ENCODE measurements around the gene CYFIP2. TPM values are rescaled to one million over a fixed set of nuclear protein-coding genes. Genes with fewer than 3 reads are reported as not detected.
A peak's percentile ranks its signal among the peaks of the same experiment; 100 is the strongest.

The CYFIP2 gene
- total RNA-seq, 1 experiment from 2014 or later = 74.7 TPM

DNA sequence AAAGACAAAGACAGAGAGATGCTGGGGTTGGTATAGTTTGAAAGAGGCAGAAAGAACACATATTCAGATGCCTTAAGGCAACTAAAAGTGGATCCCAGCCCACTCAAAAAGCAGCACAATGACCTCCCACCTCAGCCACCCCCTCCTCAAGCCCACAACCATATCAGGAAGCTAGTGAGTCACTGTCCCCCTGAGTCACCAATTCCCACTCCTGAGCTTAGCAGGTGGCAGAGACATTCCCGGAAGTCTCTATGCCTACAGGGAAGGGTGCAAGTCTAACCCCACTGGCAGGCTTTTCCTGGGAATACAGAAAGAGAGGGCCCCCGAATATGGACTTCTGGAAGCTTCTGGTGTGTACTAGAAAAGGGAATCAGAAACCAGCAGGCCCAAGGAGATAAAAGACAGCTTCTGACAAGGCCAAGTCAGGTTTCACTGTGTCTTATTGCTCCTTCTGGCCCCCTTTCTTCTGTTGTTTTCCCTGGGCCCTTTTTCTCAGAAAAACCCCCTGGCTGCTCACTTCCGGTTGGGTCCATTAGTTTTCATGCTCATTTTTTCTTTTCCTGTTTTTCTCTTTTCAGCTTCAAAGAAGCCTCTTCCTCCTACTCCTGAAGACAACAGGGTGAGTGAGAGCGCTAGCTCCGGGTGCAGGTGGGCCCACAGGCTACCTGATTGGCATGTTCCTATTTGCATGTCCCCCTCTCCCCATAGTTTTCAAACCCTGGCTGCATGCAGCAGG is 48.5 kb upstream of the CYFIP2 start:
- no peaks in the 10 kb centered on the region for H3K27me3 ChIP-seq (ENCODE audit: insufficient read depth, low read length)
- no peak overlapping the region for H4K5ac ChIP-seq (ENCODE audit: insufficient read length, low read depth, low read length)
- no peak overlapping the region for H2AFZ ChIP-seq (ENCODE audit: low read length)
- no peaks in the 10 kb centered on the region for H4K20me1 ChIP-seq (ENCODE audit: control insufficient read depth, insufficient read depth, insufficient read length)
- no peak overlapping the region for H4K8ac ChIP-seq (replicated peaks; ENCODE audit: insufficient read length, low read depth, low read length)
- no peaks in the 10 kb centered on the region for H3K23me2 ChIP-seq (ENCODE audit: insufficient read length, low read depth, low read length, poor library complexity, severe bottlenecking)
- no peak overlapping the region for H2BK20ac ChIP-seq (ENCODE audit: low read depth, low read length, poor library complexity, severe bottlenecking)
- H3K18ac ChIP-seq (ENCODE audit: insufficient read length, low read depth, low read length) = no peak overlapping the region
- H2BK12ac ChIP-seq (ENCODE audit: insufficient read length, low read depth, low read length) = no peak overlapping the region
- no peak overlapping the region for H3T11ph ChIP-seq (ENCODE audit: low read length)
- no peak overlapping the region for H3K9ac ChIP-seq (ENCODE audit: extremely low read depth, insufficient read length, low read length)
- H2BK15ac ChIP-seq (ENCODE audit: low read depth, low read length) = no peak overlapping the region
- H3K79me1 ChIP-seq (ENCODE audit: insufficient read depth, low read depth, low read length, poor library complexity, severe bottlenecking) = no peaks in the 10 kb centered on the region
- no peak for DNase-seq
- Mint-ChIP-seq H3K27ac (peak overlapping the region in 1 of 3 experiments; percentile 1; a peak in 3 of 7 replicates), H3K4me3 (no peak overlapping the region), H3K27me3 (ENCODE audit: low read depth) (no peaks in the 10 kb centered on the region; the same call in 1 of the 2 replicates), H3K9me3 (no peaks in the 10 kb centered on the region), H3K4me1 (peaks cover 2 to 4% of the 10 kb centered on the region in 2 experiments; a peak in 1 of 4 replicates), H3K36me3 (ENCODE audit: insufficient read depth in 1 of 3, low read depth in 3 of 3) (no peaks in the 10 kb centered on the region)
- no peaks in the 10 kb centered on the region for H3K4me1 ChIP-seq (ENCODE audit: insufficient read depth, low read length)
- no peak overlapping the region for H2AK5ac ChIP-seq (ENCODE audit: insufficient read length, low read length)
- no peak overlapping the region for H3K23ac ChIP-seq (ENCODE audit: insufficient read length, low read depth, low read length)
- no peak overlapping the region for H2BK5ac ChIP-seq (ENCODE audit: insufficient read length, low read length)
- H3K4ac ChIP-seq (ENCODE audit: low read depth, low read length) = no peak overlapping the region
- 0 out of 2 replicates have a peak, but pooled peaks cover 1% of the 10 kb centered on the region for H3K79me2 ChIP-seq (ENCODE audit: insufficient read depth, low read length)
- WGBS (ENCODE audit: extremely low coverage, insufficient read length, low lambda C conversion rate) = no CpG with 5 or more reads among the region's 5 CpGs
- H4K91ac ChIP-seq (ENCODE audit: insufficient read length, low read depth, low read length) = no peak overlapping the region
- H3K9me3 ChIP-seq (ENCODE audit: control insufficient read depth, low read depth, low read length) = no peaks in the 10 kb centered on the region
- no peak overlapping the region for H3K14ac ChIP-seq (ENCODE audit: insufficient read depth, low read length)
- no peak overlapping the region for H3K27ac ChIP-seq (ENCODE audit: insufficient read length, low read depth, low read length)
- no peak overlapping the region for H3K4me2 ChIP-seq (ENCODE audit: insufficient read depth, insufficient read length, low read length)
- no peak overlapping the region for H3K56ac ChIP-seq (ENCODE audit: insufficient read length, low read depth, low read length)
- no peak overlapping the region for H2BK120ac ChIP-seq (ENCODE audit: low read depth, low read length, poor library complexity, severe bottlenecking)
- TF ChIP-seq, protein P1, sequence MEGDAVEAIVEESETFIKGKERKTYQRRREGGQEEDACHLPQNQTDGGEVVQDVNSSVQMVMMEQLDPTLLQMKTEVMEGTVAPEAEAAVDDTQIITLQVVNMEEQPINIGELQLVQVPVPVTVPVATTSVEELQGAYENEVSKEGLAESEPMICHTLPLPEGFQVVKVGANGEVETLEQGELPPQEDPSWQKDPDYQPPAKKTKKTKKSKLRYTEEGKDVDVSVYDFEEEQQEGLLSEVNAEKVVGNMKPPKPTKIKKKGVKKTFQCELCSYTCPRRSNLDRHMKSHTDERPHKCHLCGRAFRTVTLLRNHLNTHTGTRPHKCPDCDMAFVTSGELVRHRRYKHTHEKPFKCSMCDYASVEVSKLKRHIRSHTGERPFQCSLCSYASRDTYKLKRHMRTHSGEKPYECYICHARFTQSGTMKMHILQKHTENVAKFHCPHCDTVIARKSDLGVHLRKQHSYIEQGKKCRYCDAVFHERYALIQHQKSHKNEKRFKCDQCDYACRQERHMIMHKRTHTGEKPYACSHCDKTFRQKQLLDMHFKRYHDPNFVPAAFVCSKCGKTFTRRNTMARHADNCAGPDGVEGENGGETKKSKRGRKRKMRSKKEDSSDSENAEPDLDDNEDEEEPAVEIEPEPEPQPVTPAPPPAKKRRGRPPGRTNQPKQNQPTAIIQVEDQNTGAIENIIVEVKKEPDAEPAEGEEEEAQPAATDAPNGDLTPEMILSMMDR (conservative IDR thresholded peaks at IDR 0.05) = no peak
